ENCODE results near the gene ZYG11B.
A peak's percentile ranks its signal among the peaks of the same experiment; 100 is the strongest.
"Not testable (repeated sequence)": the region's sequence is repeated elsewhere in the genome, so short reads cannot be mapped to it uniquely, and the experiment has no call there.

Gene ZYG11B

GRCh38 chr1:52759908-52760307 is 33.7 kb downstream of the ZYG11B start:
- DNase-seq: no peak

GRCh38 chr1:52767596-52768280 is 41.5 kb downstream of the ZYG11B start:
- DNase-seq: peak in 1 of 5 donors; percentile 4

GRCh38 chr1:52769346-52770033 is 43.2 kb downstream of the ZYG11B start:
- DNase-seq: no peak

- DNase-seq: no peak
Measured at GRCh38 chr1:52771384-52771783, 45.1 kb downstream of the ZYG11B start.

- no peak for DNase-seq
Measured at GRCh38 chr1:52786148-52786547, 59.9 kb downstream of the ZYG11B start.

- DNase-seq: not testable (repeated sequence)
Measured at GRCh38 chr1:52790429-52790828, 64.2 kb downstream of the ZYG11B start.

- DNase-seq: no peak
Measured at GRCh38 chr1:52792036-52792435, 65.8 kb downstream of the ZYG11B start.

- not testable (repeated sequence) for DNase-seq
Measured at GRCh38 chr1:52793717-52794116, 67.5 kb downstream of the ZYG11B start.

- no peak for DNase-seq
Measured at GRCh38 chr1:52795464-52795863, 69.2 kb downstream of the ZYG11B start.

- DNase-seq: no peak
Measured at GRCh38 chr1:52798331-52798730, 72.1 kb downstream of the ZYG11B start.

- no peak for DNase-seq
Measured at GRCh38 chr1:52801011-52801410, 74.8 kb downstream of the ZYG11B start.

- not testable (repeated sequence) for DNase-seq
Measured at GRCh38 chr1:52804083-52804482, 77.8 kb downstream of the ZYG11B start.

GRCh38 chr1:52814465-52814864 is 88.2 kb downstream of the ZYG11B start:
- no peak for DNase-seq

GRCh38 chr1:52820830-52821229 is 94.6 kb downstream of the ZYG11B start:
- not testable (repeated sequence) for DNase-seq

GRCh38 chr1:52825868-52826267 is 99.6 kb downstream of the ZYG11B start:
- peak in 1 of 5 donors; percentile 3 for DNase-seq

GRCh38 chr1:52834798-52835197 is 108.5 kb downstream of the ZYG11B start:
- no peak for DNase-seq

GRCh38 chr1:52836035-52836434 is 109.8 kb downstream of the ZYG11B start:
- DNase-seq: no peak

- DNase-seq: not testable (repeated sequence)
Measured at GRCh38 chr1:52839175-52839574, 112.9 kb downstream of the ZYG11B start.

- DNase-seq: peak; percentile 32 to 82 (median 54)
Measured at GRCh38 chr1:52842643-52843310, 116.5 kb downstream of the ZYG11B start, which contains the start of gene ZYG11A. Gene ZYG11A (plus strand): TSS chr1:52842760. CDS start chr1:52842884, 124 bp downstream.

GRCh38 chr1:52845119-52845518 is 118.9 kb downstream of the ZYG11B start:
- DNase-seq: not testable (repeated sequence)

GRCh38 chr1:52848423-52848822 is 122.2 kb downstream of the ZYG11B start:
- no peak for DNase-seq

- no peak for DNase-seq
Measured at GRCh38 chr1:52850951-52851350, 124.7 kb downstream of the ZYG11B start.

GRCh38 chr1:52852854-52853253 is 126.6 kb downstream of the ZYG11B start:
- no peak for DNase-seq

GRCh38 chr1:52855584-52855983 is 129.3 kb downstream of the ZYG11B start:
- DNase-seq: no peak

Measured in T-helper 1 cell (primary cell).